AG09319 (cell line): ENCODE measurements around the gene WRAP73.

Experiments
- DNase-seq: peaks from one replicate; pipeline ENCODE4 v3.0.0-alpha.2; 2010; ENCODE audit warnings: low read depth; ENCODE audit errors: extremely low read depth
- CTCF ChIP-seq: IDR thresholded peaks from 2 replicates; pipeline ENCODE4 v1.5.1; 2011; ENCODE audit warnings: low read depth, mild to moderate bottlenecking, inconsistent platforms, low read length, moderate library complexity

WRAP73 gene

GRCh38 chr1:3597599-3597964 lies 52.3 kb downstream of the WRAP73 start:
- DNase-seq: no peak
- TF ChIP-seq CTCF: no peak

GRCh38 chr1:3596663-3597598 lies 53.0 kb downstream of the WRAP73 start:
- DNase-seq: no peak
- TF ChIP-seq CTCF: no peak

- no peak for TF ChIP-seq CTCF
- no peak for DNase-seq
Observed at GRCh38 chr1:3595949-3596348, 54.0 kb downstream of the WRAP73 start.

GRCh38 chr1:3594706-3595377 lies 55.1 kb downstream of the WRAP73 start:
- no peak for TF ChIP-seq CTCF
- no peak for DNase-seq

- TF ChIP-seq CTCF: no peak
- no peak for DNase-seq
Observed at GRCh38 chr1:3593745-3594144, 56.2 kb downstream of the WRAP73 start.

- DNase-seq: no peak
Observed at GRCh38 chr1:3593334-3593733, 56.6 kb downstream of the WRAP73 start.

More at GRCh38 chr1:3593334-3593733, 56.6 kb downstream of the WRAP73 start:
- TF ChIP-seq CTCF: no peak
